ENCODE data around the gene GFRA1.
"Not testable (repeated sequence)": the region's sequence is repeated elsewhere in the genome, so short reads cannot be mapped to it uniquely, and the experiment has no call there.

GFRA1 gene

GRCh38 chr10:116168329-116168728 lies 104.7 kb downstream of the GFRA1 start:
- no peaks in the 10 kb centered on the region for H3K27me3 Mint-ChIP-seq
- ATAC-seq (replicated peaks) = no peak
- H3K27ac Mint-ChIP-seq = no peak overlapping the region
- peaks cover 3% of the 10 kb centered on the region for H3K36me3 Mint-ChIP-seq (ENCODE audit: insufficient read depth)
- no peak for DNase-seq
- no peaks in the 10 kb centered on the region for H3K4me1 Mint-ChIP-seq (ENCODE audit: low read depth in 2 of 2)
- H3K9me3 Mint-ChIP-seq = peaks cover 3 to 25% of the 10 kb centered on the region in 2 donors
- H3K4me3 Mint-ChIP-seq = no peak overlapping the region

- H3K4me3 Mint-ChIP-seq; H3K27ac Mint-ChIP-seq; H3K27me3 Mint-ChIP-seq; H3K36me3 Mint-ChIP-seq (ENCODE audit: insufficient read depth); H3K4me1 Mint-ChIP-seq (ENCODE audit: low read depth in 2 of 2); ATAC-seq (replicated peaks); DNase-seq: not testable (repeated sequence)
- peaks cover 3 to 25% of the 10 kb centered on the region in 2 donors for H3K9me3 Mint-ChIP-seq
Observed at GRCh38 chr10:116165941-116166340, 107.1 kb downstream of the GFRA1 start.

- Mint-ChIP-seq H3K4me3 (no peak overlapping the region), H3K4me1 (ENCODE audit: low read depth in 2 of 2) (no peaks in the 10 kb centered on the region), H3K36me3 (ENCODE audit: insufficient read depth) (peaks cover 3% of the 10 kb centered on the region), H3K9me3 (peaks cover 3 to 25% of the 10 kb centered on the region in 2 donors), H3K27me3 (no peaks in the 10 kb centered on the region), H3K27ac (no peak overlapping the region)
- ATAC-seq (replicated peaks) (no peak), DNase-seq (no peak)
Observed at GRCh38 chr10:116164291-116164690, 108.7 kb downstream of the GFRA1 start.

- H3K27ac Mint-ChIP-seq = no peak overlapping the region
- ATAC-seq (replicated peaks) (no peak), DNase-seq (no peak)
- H3K36me3 Mint-ChIP-seq (ENCODE audit: insufficient read depth) = peaks cover 3% of the 10 kb centered on the region
- H3K4me3 Mint-ChIP-seq = no peak overlapping the region
- H3K4me1 Mint-ChIP-seq (ENCODE audit: low read depth in 2 of 2) = no peaks in the 10 kb centered on the region
- no peaks in the 10 kb centered on the region for H3K27me3 Mint-ChIP-seq
- peaks cover 3 to 25% of the 10 kb centered on the region in 2 donors for H3K9me3 Mint-ChIP-seq
Observed at GRCh38 chr10:116163333-116164131, 109.5 kb downstream of the GFRA1 start.

GRCh38 chr10:116162851-116163250 lies 110.2 kb downstream of the GFRA1 start:
- Mint-ChIP-seq H3K4me3 (no peak overlapping the region), H3K27me3 (no peaks in the 10 kb centered on the region), H3K36me3 (ENCODE audit: insufficient read depth) (peaks cover 3% of the 10 kb centered on the region), H3K27ac (no peak overlapping the region), H3K4me1 (ENCODE audit: low read depth in 2 of 2) (no peaks in the 10 kb centered on the region), H3K9me3 (peaks cover 3 to 25% of the 10 kb centered on the region in 2 donors)
- no peak for ATAC-seq (replicated peaks)
- DNase-seq = no peak

- Mint-ChIP-seq H3K4me1 (ENCODE audit: low read depth in 2 of 2) (no peaks in the 10 kb centered on the region), H3K36me3 (ENCODE audit: insufficient read depth) (no peaks in the 10 kb centered on the region), H3K9me3 (peaks cover 1 to 3% of the 10 kb centered on the region in 2 donors), H3K27me3 (no peaks in the 10 kb centered on the region), H3K4me3 (no peak overlapping the region), H3K27ac (no peak overlapping the region)
- DNase-seq = no peak
- ATAC-seq (replicated peaks) = no peak
Observed at GRCh38 chr10:116160271-116160670, 112.7 kb downstream of the GFRA1 start.

GRCh38 chr10:116159197-116159596 lies 113.8 kb downstream of the GFRA1 start:
- Mint-ChIP-seq H3K9me3 (peaks cover 0 to 1% of the 10 kb centered on the region in 2 donors), H3K4me3 (no peak overlapping the region), H3K27ac (no peak overlapping the region)

GRCh38 chr10:116158036-116158435 lies 115.0 kb downstream of the GFRA1 start:
- ATAC-seq (replicated peaks) (no peak), DNase-seq (no peak)
- H3K4me3 Mint-ChIP-seq = no peak overlapping the region
- no peaks in the 10 kb centered on the region for H3K27me3 Mint-ChIP-seq
- H3K27ac Mint-ChIP-seq = no peak overlapping the region
- peaks cover 0 to 1% of the 10 kb centered on the region in 2 donors for H3K9me3 Mint-ChIP-seq
- H3K4me1 Mint-ChIP-seq (ENCODE audit: low read depth in 2 of 2) = no peaks in the 10 kb centered on the region
- no peaks in the 10 kb centered on the region for H3K36me3 Mint-ChIP-seq (ENCODE audit: insufficient read depth)

More at GRCh38 chr10:116159197-116159596, 113.8 kb downstream of the GFRA1 start:
- Mint-ChIP-seq H3K36me3 (ENCODE audit: insufficient read depth) (no peaks in the 10 kb centered on the region), H3K4me1 (ENCODE audit: low read depth in 2 of 2) (no peaks in the 10 kb centered on the region), H3K27me3 (no peaks in the 10 kb centered on the region)
- no peak for ATAC-seq (replicated peaks)
- no peak for DNase-seq

- no peak overlapping the region for H3K4me3 Mint-ChIP-seq
- H3K36me3 Mint-ChIP-seq (ENCODE audit: insufficient read depth) = no peaks in the 10 kb centered on the region
- ATAC-seq (replicated peaks) (no peak), DNase-seq (no peak)
- no peaks in the 10 kb centered on the region for H3K4me1 Mint-ChIP-seq (ENCODE audit: low read depth in 2 of 2)
- peaks cover 0 to 1% of the 10 kb centered on the region in 2 donors for H3K9me3 Mint-ChIP-seq
- no peak overlapping the region for H3K27ac Mint-ChIP-seq
- no peaks in the 10 kb centered on the region for H3K27me3 Mint-ChIP-seq
Observed at GRCh38 chr10:116157485-116157884, 115.5 kb downstream of the GFRA1 start.

GRCh38 chr10:116156819-116157218 lies 116.2 kb downstream of the GFRA1 start:
- Mint-ChIP-seq H3K36me3 (ENCODE audit: insufficient read depth) (no peaks in the 10 kb centered on the region), H3K4me3 (no peak overlapping the region), H3K27ac (no peak overlapping the region), H3K9me3 (peaks cover 3 to 6% of the 10 kb centered on the region in 2 donors), H3K27me3 (no peaks in the 10 kb centered on the region), H3K4me1 (ENCODE audit: low read depth in 2 of 2) (no peaks in the 10 kb centered on the region)
- no peak for DNase-seq
- ATAC-seq (replicated peaks) = no peak

- Mint-ChIP-seq H3K4me3 (no peak overlapping the region), H3K27ac (no peak overlapping the region), H3K36me3 (ENCODE audit: insufficient read depth) (no peaks in the 10 kb centered on the region), H3K4me1 (ENCODE audit: low read depth in 2 of 2) (no peaks in the 10 kb centered on the region), H3K9me3 (peaks cover 8 to 17% of the 10 kb centered on the region in 2 donors), H3K27me3 (no peaks in the 10 kb centered on the region)
- no peak for DNase-seq
- no peak for ATAC-seq (replicated peaks)
Observed at GRCh38 chr10:116155191-116155590, 117.8 kb downstream of the GFRA1 start.

GRCh38 chr10:116154651-116155050 lies 118.4 kb downstream of the GFRA1 start:
- Mint-ChIP-seq H3K9me3 (peaks cover 10 to 21% of the 10 kb centered on the region in 2 donors), H3K27me3 (no peaks in the 10 kb centered on the region), H3K27ac (no peak overlapping the region), H3K36me3 (ENCODE audit: insufficient read depth) (no peaks in the 10 kb centered on the region), H3K4me1 (ENCODE audit: low read depth in 2 of 2) (no peaks in the 10 kb centered on the region), H3K4me3 (no peak overlapping the region)
- ATAC-seq (replicated peaks) (no peak), DNase-seq (no peak)

GRCh38 chr10:116151076-116151475 lies 121.9 kb downstream of the GFRA1 start:
- ATAC-seq (replicated peaks) = no peak
- Mint-ChIP-seq H3K27me3 (no peaks in the 10 kb centered on the region), H3K4me1 (ENCODE audit: low read depth in 2 of 2) (peaks cover 0 to 2% of the 10 kb centered on the region in 2 donors), H3K4me3 (no peak overlapping the region), H3K27ac (no peak overlapping the region), H3K36me3 (ENCODE audit: insufficient read depth) (no peaks in the 10 kb centered on the region), H3K9me3 (peaks cover 9 to 21% of the 10 kb centered on the region in 2 donors)
- no peak for DNase-seq

GRCh38 chr10:116150606-116151005 lies 122.4 kb downstream of the GFRA1 start:
- ATAC-seq (replicated peaks) = no peak
- Mint-ChIP-seq H3K4me3 (no peak overlapping the region), H3K36me3 (ENCODE audit: insufficient read depth) (no peaks in the 10 kb centered on the region), H3K27me3 (no peaks in the 10 kb centered on the region), H3K4me1 (ENCODE audit: low read depth in 2 of 2) (peaks cover 0 to 2% of the 10 kb centered on the region in 2 donors), H3K9me3 (peaks cover 9 to 21% of the 10 kb centered on the region in 2 donors), H3K27ac (no peak overlapping the region)
- DNase-seq = no peak

All from effector memory CD8-positive, alpha-beta T cell (primary cell).